H9 (cell line): ENCODE data around the gene CASP8AP2. TPM values are rescaled to one million over a fixed set of nuclear protein-coding genes. Genes with fewer than 3 reads are reported as not detected.

ENCODE experiments used
- DNase-seq: peaks from one replicate; pipeline ENCODE4 v3.0.0-alpha.2; 2017
- H2AFZ ChIP-seq: one replicate; pipeline ENCODE4 v1.6.1; 2013; ENCODE audit warnings: mild to moderate bottlenecking, low read length, control low read depth, moderate library complexity
- H2AK5ac ChIP-seq: 2 replicates; pipeline ENCODE4 v1.6.1; 2013; ENCODE audit warnings: low read length, control low read depth, mixed read lengths; ENCODE audit not compliant: insufficient read length
- H2BK120ac ChIP-seq: one replicate; pipeline ENCODE4 v1.6.1; 2013; ENCODE audit warnings: low read depth, mild to moderate bottlenecking, low read length, control low read depth, inconsistent platforms; ENCODE audit not compliant: poor library complexity, severe bottlenecking
- H2BK12ac ChIP-seq: 2 replicates; pipeline ENCODE4 v1.6.1; 2013; ENCODE audit warnings: low read length, control low read depth, mixed read lengths, low read depth; ENCODE audit not compliant: insufficient read length
- H2BK15ac ChIP-seq: 2 replicates; pipeline ENCODE4 v1.6.1; 2013; ENCODE audit warnings: low read depth, low read length, control low read depth
- H2BK20ac ChIP-seq: one replicate; pipeline ENCODE4 v1.6.1; 2013; ENCODE audit warnings: low read depth, mild to moderate bottlenecking, low read length, control low read depth, inconsistent platforms; ENCODE audit not compliant: poor library complexity, severe bottlenecking
- H2BK5ac ChIP-seq: 2 replicates; pipeline ENCODE4 v1.6.1; 2013; ENCODE audit warnings: low read length, control low read depth, mixed read lengths; ENCODE audit not compliant: insufficient read length
- H3K14ac ChIP-seq: 2 replicates; pipeline ENCODE4 v1.6.1; 2013; ENCODE audit warnings: low read length, control low read depth; ENCODE audit not compliant: insufficient read depth
- H3K18ac ChIP-seq: 2 replicates; pipeline ENCODE4 v1.6.1; 2013; ENCODE audit warnings: low read depth, mild to moderate bottlenecking, mixed read lengths, low read length, control low read depth; ENCODE audit not compliant: insufficient read length
- H3K23ac ChIP-seq: 2 replicates; pipeline ENCODE4 v1.6.1; 2013; ENCODE audit warnings: low read length, control low read depth, mixed read lengths, low read depth; ENCODE audit not compliant: insufficient read length
- H3K23me2 ChIP-seq: 2 replicates; pipeline ENCODE4 v1.6.1; 2013; ENCODE audit warnings: low read depth, mild to moderate bottlenecking, mixed read lengths, low read length, control low read depth; ENCODE audit not compliant: insufficient read length, poor library complexity, severe bottlenecking
- H3K27ac ChIP-seq: 2 replicates; pipeline ENCODE4 v1.5.1; 2013; ENCODE audit warnings: low read length, control low read depth, mixed read lengths, low read depth; ENCODE audit not compliant: insufficient read length
- H3K27me3 ChIP-seq: 2 replicates; pipeline ENCODE4 v1.6.1; 2013; ENCODE audit warnings: low read length, control low read depth, inconsistent platforms; ENCODE audit not compliant: insufficient read depth
- H3K4ac ChIP-seq: 2 replicates; pipeline ENCODE4 v1.6.1; 2013; ENCODE audit warnings: low read depth, mild to moderate bottlenecking, control low read depth, inconsistent platforms, low read length, moderate library complexity
- H3K4me1 ChIP-seq: 2 replicates; pipeline ENCODE4 v1.6.1; 2013; ENCODE audit warnings: low read length, control low read depth, inconsistent platforms; ENCODE audit not compliant: insufficient read depth
- H3K4me2 ChIP-seq: 2 replicates; pipeline ENCODE4 v1.6.1; 2013; ENCODE audit warnings: low read length, control low read depth, mixed read lengths; ENCODE audit not compliant: insufficient read length, insufficient read depth
- H3K56ac ChIP-seq: 2 replicates; pipeline ENCODE4 v1.6.1; 2013; ENCODE audit warnings: low read depth, mild to moderate bottlenecking, mixed read lengths, low read length, control low read depth; ENCODE audit not compliant: insufficient read length
- H3K79me1 ChIP-seq: 2 replicates; pipeline ENCODE4 v1.6.1; 2013; ENCODE audit warnings: low read depth, mild to moderate bottlenecking, moderate library complexity, low read length, control low read depth, inconsistent platforms; ENCODE audit not compliant: insufficient read depth, poor library complexity, severe bottlenecking
- H3K79me2 ChIP-seq: 2 replicates; pipeline ENCODE4 v1.6.1; 2013; ENCODE audit warnings: low read length, control low read depth, inconsistent platforms; ENCODE audit not compliant: insufficient read depth
- H3K9ac ChIP-seq: 2 replicates; pipeline ENCODE4 v1.6.1; 2013; ENCODE audit warnings: low read length, control low read depth, mixed read lengths; ENCODE audit not compliant: insufficient read length; ENCODE audit errors: extremely low read depth
- H3K9me3 ChIP-seq: one replicate; pipeline ENCODE4 v1.6.1; 2013; ENCODE audit warnings: low read depth, low read length, inconsistent platforms; ENCODE audit not compliant: control insufficient read depth
- H3T11ph ChIP-seq: one replicate; pipeline ENCODE4 v1.6.1; 2013; ENCODE audit warnings: mild to moderate bottlenecking, low read length, control low read depth, inconsistent platforms
- H4K20me1 ChIP-seq: one replicate; pipeline ENCODE4 v1.6.1; 2013; ENCODE audit not compliant: control insufficient read depth, insufficient read length, insufficient read depth
- H4K5ac ChIP-seq: 2 replicates; pipeline ENCODE4 v1.6.1; 2013; ENCODE audit warnings: low read depth, mild to moderate bottlenecking, mixed read lengths, low read length, control low read depth; ENCODE audit not compliant: insufficient read length
- H4K8ac ChIP-seq: replicated peaks from 2 replicates; pipeline ENCODE4 v1.6.1; 2013; ENCODE audit warnings: low read length, control low read depth, mixed read lengths, low read depth; ENCODE audit not compliant: insufficient read length
- H4K91ac ChIP-seq: 2 replicates; pipeline ENCODE4 v1.6.1; 2013; ENCODE audit warnings: low read depth, mild to moderate bottlenecking, moderate library complexity, mixed read lengths, low read length, control low read depth; ENCODE audit not compliant: insufficient read length
- H3K27ac Mint-ChIP-seq, 3 experiments: 2 replicates in 2 of 3; 3 replicates in 1 of 3; pipeline ENCODE4 v1.8.0; 2020 to 2021; ENCODE audit warnings: mixed read lengths in 3 of 3, mild to moderate bottlenecking in 1 of 3, moderate library complexity in 1 of 3
- H3K27me3 Mint-ChIP-seq: 2 replicates; pipeline ENCODE4 v1.8.0; 2021; ENCODE audit warnings: low read depth, mild to moderate bottlenecking, moderate library complexity, mixed read lengths
- H3K36me3 Mint-ChIP-seq, 3 experiments: 2 replicates in 2 of 3; 3 replicates in 1 of 3; pipeline ENCODE4 v1.8.0; 2020 to 2021; ENCODE audit warnings: low read depth in 3 of 3, mixed read lengths in 3 of 3; ENCODE audit not compliant: insufficient read depth in 1 of 3
- H3K4me1 Mint-ChIP-seq, 2 experiments: 2 replicates each; pipeline ENCODE4 v1.8.0; 2020; ENCODE audit warnings: mixed read lengths in 2 of 2
- H3K4me3 Mint-ChIP-seq, 2 experiments: 2 replicates in 1 of 2; 3 replicates in 1 of 2; pipeline ENCODE4 v1.8.0; 2020 to 2021; ENCODE audit warnings: mild to moderate bottlenecking in 2 of 2, mixed read lengths in 2 of 2, moderate library complexity in 1 of 2
- H3K9me3 Mint-ChIP-seq, 2 experiments: 2 replicates in 1 of 2; 3 replicates in 1 of 2; pipeline ENCODE4 v1.8.0; 2020; ENCODE audit warnings: mild to moderate bottlenecking in 2 of 2, mixed read lengths in 2 of 2, moderate library complexity in 1 of 2
- WGBS: extraction: QIAGEN DNeasy Blood & Tissue Kit; methylation state at CpG from one replicate; pipeline ENCODE4 v1.1.7; 2013; ENCODE audit warnings: missing lambda C conversion rate, low lambda C conversion rate, mixed read lengths; ENCODE audit not compliant: insufficient read length; ENCODE audit errors: extremely low coverage; 5-methylcytosine and 5-hydroxymethylcytosine counted together
- total RNA-seq: library from RNA; stranded (reverse); gene quantifications from 2 replicates; pipeline ENCODE4 v1.2.1, GENCODE V29; 2021
- TF ChIP-seq, protein P1 (sequence below): fragments of 200-600 bp; sonication (generic); conservative IDR thresholded peaks from 3 replicates; pipeline ENCODE4 v1.8.0; 2021; ENCODE audit warnings: antibody characterized with exemption, mild to moderate bottlenecking

Gene CASP8AP2
- total RNA-seq, 1 experiment from 2014 or later: 33.6 TPM

- H3K79me2 ChIP-seq: peaks cover 11% of the 10 kb centered on the region; the same call in 1 of the 2 replicates
- H3K4me2 ChIP-seq: no peak overlapping the region
- no peak overlapping the region for H4K8ac ChIP-seq
- TF ChIP-seq, protein P1, sequence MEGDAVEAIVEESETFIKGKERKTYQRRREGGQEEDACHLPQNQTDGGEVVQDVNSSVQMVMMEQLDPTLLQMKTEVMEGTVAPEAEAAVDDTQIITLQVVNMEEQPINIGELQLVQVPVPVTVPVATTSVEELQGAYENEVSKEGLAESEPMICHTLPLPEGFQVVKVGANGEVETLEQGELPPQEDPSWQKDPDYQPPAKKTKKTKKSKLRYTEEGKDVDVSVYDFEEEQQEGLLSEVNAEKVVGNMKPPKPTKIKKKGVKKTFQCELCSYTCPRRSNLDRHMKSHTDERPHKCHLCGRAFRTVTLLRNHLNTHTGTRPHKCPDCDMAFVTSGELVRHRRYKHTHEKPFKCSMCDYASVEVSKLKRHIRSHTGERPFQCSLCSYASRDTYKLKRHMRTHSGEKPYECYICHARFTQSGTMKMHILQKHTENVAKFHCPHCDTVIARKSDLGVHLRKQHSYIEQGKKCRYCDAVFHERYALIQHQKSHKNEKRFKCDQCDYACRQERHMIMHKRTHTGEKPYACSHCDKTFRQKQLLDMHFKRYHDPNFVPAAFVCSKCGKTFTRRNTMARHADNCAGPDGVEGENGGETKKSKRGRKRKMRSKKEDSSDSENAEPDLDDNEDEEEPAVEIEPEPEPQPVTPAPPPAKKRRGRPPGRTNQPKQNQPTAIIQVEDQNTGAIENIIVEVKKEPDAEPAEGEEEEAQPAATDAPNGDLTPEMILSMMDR: no peak
- no peak overlapping the region for H4K5ac ChIP-seq
- H3K4me1 Mint-ChIP-seq: peaks cover 5 to 10% of the 10 kb centered on the region in 2 experiments; a peak in 3 of 4 replicates
- no peak overlapping the region for H2BK12ac ChIP-seq
- no peak overlapping the region for H3K56ac ChIP-seq
- no peak overlapping the region for H3K23ac ChIP-seq
- peaks cover 4% of the 10 kb centered on the region for H3K79me1 ChIP-seq
- no peaks in the 10 kb centered on the region for H3K9me3 Mint-ChIP-seq
- H3K27me3 Mint-ChIP-seq: no peaks in the 10 kb centered on the region
- H2BK20ac ChIP-seq: no peak overlapping the region
- no peak overlapping the region for H3T11ph ChIP-seq
- no CpG with 5 or more reads among the region's 3 CpGs for WGBS
- H2AFZ ChIP-seq: no peak overlapping the region
- H3K36me3 Mint-ChIP-seq: peaks cover 17 to 45% (median 42%) of the 10 kb centered on the region in 3 experiments
- no peak overlapping the region for H2BK120ac ChIP-seq
- peak overlapping the region in 2 of 3 experiments; percentile 18 to 52; a peak in 1 of 7 replicates for H3K27ac Mint-ChIP-seq
- no peak overlapping the region for H2AK5ac ChIP-seq
- H2BK15ac ChIP-seq: no peak overlapping the region
- H2BK5ac ChIP-seq: no peak overlapping the region
- no peak overlapping the region for H4K91ac ChIP-seq
- no peak overlapping the region for H3K4ac ChIP-seq
- no peak overlapping the region for H3K9ac ChIP-seq
- no peaks in the 10 kb centered on the region for H3K23me2 ChIP-seq
- H3K27me3 ChIP-seq: no peaks in the 10 kb centered on the region
- no peaks in the 10 kb centered on the region for H4K20me1 ChIP-seq
- no peak overlapping the region for H3K4me3 Mint-ChIP-seq
- H3K9me3 ChIP-seq: no peaks in the 10 kb centered on the region
- DNase-seq: no peak
- H3K27ac ChIP-seq: no peak overlapping the region
- no peaks in the 10 kb centered on the region; the same call in 1 of the 2 replicates for H3K4me1 ChIP-seq
- no peak overlapping the region for H3K18ac ChIP-seq
- H3K14ac ChIP-seq: no peak overlapping the region
Measured at GRCh38 chr6:89840538-89840937, 10.9 kb downstream of the CASP8AP2 start.
